ENCODE results near the gene TBX1. TPM values are rescaled to one million over a fixed set of nuclear protein-coding genes. Genes with fewer than 3 reads are reported as not detected.
"Not testable (repeated sequence)": the region's sequence is repeated elsewhere in the genome, so short reads cannot be mapped to it uniquely, and the experiment has no call there.

Gene TBX1
- total RNA-seq, 1 donor from 2014 or later = 43.5 TPM

- peak; percentile 68 for DNase-seq (ENCODE audit: low read depth)
Measured at GRCh38 chr22:19779685-19780268, 19.2 kb downstream of the TBX1 start.

- DNase-seq (ENCODE audit: low read depth) = no peak
Measured at GRCh38 chr22:19782533-19782932, 22.0 kb downstream of the TBX1 start.

GRCh38 chr22:19783586-19784383, 23.2 kb downstream of the TBX1 start:
- no peak for DNase-seq (ENCODE audit: low read depth)

- no peak for DNase-seq (ENCODE audit: low read depth)
Measured at GRCh38 chr22:19784384-19785175, 24.0 kb downstream of the TBX1 start.

- no peak for DNase-seq (ENCODE audit: low read depth)
Measured at GRCh38 chr22:19785461-19786263, 25.1 kb downstream of the TBX1 start.

GRCh38 chr22:19786264-19786585, 25.6 kb downstream of the TBX1 start:
- DNase-seq (ENCODE audit: low read depth) = no peak

- DNase-seq (ENCODE audit: low read depth) = no peak
Measured at GRCh38 chr22:19786959-19787848, 26.6 kb downstream of the TBX1 start.

GRCh38 chr22:19787849-19788141, 27.2 kb downstream of the TBX1 start:
- no peak for DNase-seq (ENCODE audit: low read depth)

GRCh38 chr22:19788661-19789225, 28.2 kb downstream of the TBX1 start:
- no peak for DNase-seq (ENCODE audit: low read depth)

- DNase-seq (ENCODE audit: low read depth) = no peak
Measured at GRCh38 chr22:19789406-19789805, 28.8 kb downstream of the TBX1 start.

- no peak for DNase-seq (ENCODE audit: low read depth)
Measured at GRCh38 chr22:19789828-19790227, 29.2 kb downstream of the TBX1 start.

GRCh38 chr22:19791243-19791642, 30.7 kb downstream of the TBX1 start:
- DNase-seq (ENCODE audit: low read depth) = no peak

- no peak for DNase-seq (ENCODE audit: low read depth)
Measured at GRCh38 chr22:19791894-19792293, 31.3 kb downstream of the TBX1 start.

- not testable (repeated sequence) for DNase-seq (ENCODE audit: low read depth)
Measured at GRCh38 chr22:19792383-19792896, 31.9 kb downstream of the TBX1 start.

GRCh38 chr22:19793161-19793560, 32.6 kb downstream of the TBX1 start:
- no peak for DNase-seq (ENCODE audit: low read depth)

GRCh38 chr22:19793661-19794310, 33.2 kb downstream of the TBX1 start:
- DNase-seq (ENCODE audit: low read depth) = no peak

GRCh38 chr22:19795617-19796008, 35.0 kb downstream of the TBX1 start:
- DNase-seq (ENCODE audit: low read depth) = peak; percentile 32

GRCh38 chr22:19796160-19796559, 35.6 kb downstream of the TBX1 start:
- DNase-seq (ENCODE audit: low read depth) = no peak

Data from myocyte (in vitro differentiated cells).